Nephron progenitor cell (in vitro differentiated cells): ENCODE measurements around the gene PTPN1.
"Not testable (repeated sequence)": the region's sequence is repeated elsewhere in the genome, so short reads cannot be mapped to it uniquely, and the experiment has no call there.

Experiments
- DNase-seq: peaks from one replicate; pipeline ENCODE4 v3.0.0; 2021
- H3K27ac Mint-ChIP-seq: 2 replicates; pipeline ENCODE4 v1.8.0; 2021; ENCODE audit warnings: mild to moderate bottlenecking, moderate library complexity, mixed read lengths
- H3K27me3 Mint-ChIP-seq: 2 replicates; pipeline ENCODE4 v1.8.0; 2021; ENCODE audit warnings: mild to moderate bottlenecking, low read depth, mixed read lengths; ENCODE audit not compliant: poor library complexity
- H3K36me3 Mint-ChIP-seq: 2 replicates; pipeline ENCODE4 v1.8.0; 2021; ENCODE audit warnings: low read depth, mixed read lengths
- H3K4me1 Mint-ChIP-seq: 2 replicates; pipeline ENCODE4 v1.8.0; 2021; ENCODE audit warnings: mixed read lengths
- H3K4me3 Mint-ChIP-seq: 2 replicates; pipeline ENCODE4 v1.8.0; 2021; ENCODE audit warnings: mild to moderate bottlenecking, moderate library complexity, mixed read lengths
- H3K9me3 Mint-ChIP-seq: 2 replicates; pipeline ENCODE4 v1.8.0; 2021; ENCODE audit warnings: mild to moderate bottlenecking, moderate library complexity, mixed read lengths
- CTCF ChIP-seq: fragments of 200-600 bp; sonication (generic); IDR thresholded peaks from 2 replicates; pipeline ENCODE4 v1.5.0; 2021; ENCODE audit warnings: antibody characterized with exemption

PTPN1 gene

GRCh38 chr20:50567860-50568548 lies 57.8 kb downstream of the PTPN1 start:
- H3K4me3 Mint-ChIP-seq = no peak overlapping the region
- H3K4me1 Mint-ChIP-seq = peaks cover 10% of the 10 kb centered on the region
- H3K9me3 Mint-ChIP-seq = no peaks in the 10 kb centered on the region
- TF ChIP-seq CTCF = no peak
- DNase-seq = no peak
- H3K27ac Mint-ChIP-seq = no peak overlapping the region
- peaks cover 2% of the 10 kb centered on the region for H3K27me3 Mint-ChIP-seq
- peaks cover 61% of the 10 kb centered on the region for H3K36me3 Mint-ChIP-seq

- no peak overlapping the region for H3K27ac Mint-ChIP-seq
- no peaks in the 10 kb centered on the region for H3K9me3 Mint-ChIP-seq
- H3K36me3 Mint-ChIP-seq = peaks cover 61% of the 10 kb centered on the region
- H3K27me3 Mint-ChIP-seq = peaks cover 2% of the 10 kb centered on the region
- H3K4me1 Mint-ChIP-seq = peaks cover 12% of the 10 kb centered on the region
- no peak overlapping the region for H3K4me3 Mint-ChIP-seq
- DNase-seq = no peak
- TF ChIP-seq CTCF = no peak
These were observed 58.4 kb downstream of the PTPN1 start for GRCh38 chr20:50568549-50568942.

- not testable (repeated sequence) for H3K27ac Mint-ChIP-seq, H3K27me3 Mint-ChIP-seq, H3K4me3 Mint-ChIP-seq, DNase-seq, H3K9me3 Mint-ChIP-seq
- peaks cover 67% of the 10 kb centered on the region for H3K36me3 Mint-ChIP-seq
- peaks cover 12% of the 10 kb centered on the region for H3K4me1 Mint-ChIP-seq
These were observed 59.3 kb downstream of the PTPN1 start for GRCh38 chr20:50569487-50569863.

GRCh38 chr20:50569864-50570836 lies 60.0 kb downstream of the PTPN1 start:
- peak overlapping the region; percentile 44 for H3K27ac Mint-ChIP-seq
- H3K4me3 Mint-ChIP-seq = no peak overlapping the region
- no peak for DNase-seq
- H3K4me1 Mint-ChIP-seq = peaks cover 12% of the 10 kb centered on the region
- H3K36me3 Mint-ChIP-seq = peaks cover 68% of the 10 kb centered on the region
- peaks cover 5% of the 10 kb centered on the region for H3K27me3 Mint-ChIP-seq
- H3K9me3 Mint-ChIP-seq = no peaks in the 10 kb centered on the region
- TF ChIP-seq CTCF = no peak

- DNase-seq = no peak
- Mint-ChIP-seq H3K36me3 (peaks cover 68% of the 10 kb centered on the region), H3K9me3 (no peaks in the 10 kb centered on the region), H3K4me3 (no peak overlapping the region), H3K27me3 (peaks cover 5% of the 10 kb centered on the region), H3K27ac (no peak overlapping the region), H3K4me1 (peaks cover 12% of the 10 kb centered on the region)
- TF ChIP-seq CTCF = no peak
These were observed 61.3 kb downstream of the PTPN1 start for GRCh38 chr20:50571466-50571865.

- no peak for DNase-seq
- Mint-ChIP-seq H3K4me3 (no peak overlapping the region), H3K9me3 (no peaks in the 10 kb centered on the region), H3K27me3 (peaks cover 5% of the 10 kb centered on the region), H3K36me3 (peaks cover 66% of the 10 kb centered on the region), H3K4me1 (peaks cover 17% of the 10 kb centered on the region), H3K27ac (no peak overlapping the region)
- TF ChIP-seq CTCF = no peak
These were observed 63.0 kb downstream of the PTPN1 start for GRCh38 chr20:50572938-50573777.
